ENCODE data around the gene RETREG2.

DNA sequence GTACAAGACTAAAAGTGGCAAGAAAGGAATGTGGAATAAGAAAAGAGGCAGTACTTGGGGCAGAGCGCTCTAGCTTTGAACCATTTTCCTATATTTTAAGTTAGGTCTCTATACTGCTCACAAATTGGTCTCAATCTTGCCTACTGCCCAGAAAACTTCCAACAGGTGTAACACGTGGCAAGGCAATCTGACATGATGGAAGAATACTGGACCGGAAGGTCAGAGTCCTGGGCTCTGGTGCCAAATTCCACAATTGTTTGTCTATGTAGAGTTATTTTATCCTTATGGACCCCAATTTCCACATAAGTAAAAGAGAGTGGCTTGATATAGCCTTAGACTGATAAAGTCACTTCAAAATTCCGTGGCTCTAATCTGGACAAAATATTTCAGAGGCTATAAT, 46.3 kb upstream of the RETREG2 start:
- TF ChIP-seq, protein P1, sequence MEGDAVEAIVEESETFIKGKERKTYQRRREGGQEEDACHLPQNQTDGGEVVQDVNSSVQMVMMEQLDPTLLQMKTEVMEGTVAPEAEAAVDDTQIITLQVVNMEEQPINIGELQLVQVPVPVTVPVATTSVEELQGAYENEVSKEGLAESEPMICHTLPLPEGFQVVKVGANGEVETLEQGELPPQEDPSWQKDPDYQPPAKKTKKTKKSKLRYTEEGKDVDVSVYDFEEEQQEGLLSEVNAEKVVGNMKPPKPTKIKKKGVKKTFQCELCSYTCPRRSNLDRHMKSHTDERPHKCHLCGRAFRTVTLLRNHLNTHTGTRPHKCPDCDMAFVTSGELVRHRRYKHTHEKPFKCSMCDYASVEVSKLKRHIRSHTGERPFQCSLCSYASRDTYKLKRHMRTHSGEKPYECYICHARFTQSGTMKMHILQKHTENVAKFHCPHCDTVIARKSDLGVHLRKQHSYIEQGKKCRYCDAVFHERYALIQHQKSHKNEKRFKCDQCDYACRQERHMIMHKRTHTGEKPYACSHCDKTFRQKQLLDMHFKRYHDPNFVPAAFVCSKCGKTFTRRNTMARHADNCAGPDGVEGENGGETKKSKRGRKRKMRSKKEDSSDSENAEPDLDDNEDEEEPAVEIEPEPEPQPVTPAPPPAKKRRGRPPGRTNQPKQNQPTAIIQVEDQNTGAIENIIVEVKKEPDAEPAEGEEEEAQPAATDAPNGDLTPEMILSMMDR (IDR thresholded peaks at IDR 0.05; ENCODE audit: poor library complexity, severe bottlenecking), result no peak
- TF ChIP-seq POLR2AphosphoS5 (IDR thresholded peaks at IDR 0.05) (no peak), RAD21 (conservative IDR thresholded peaks at IDR 0.05) (no peak), MXI1 (conservative IDR thresholded peaks at IDR 0.05; ENCODE audit: poor library complexity, severe bottlenecking) (no peak), EZH2 (IDR thresholded peaks at IDR 0.05; ENCODE audit: borderline replicate concordance, insufficient read depth, low read length, poor library complexity, severe bottlenecking) (no peak), SMC3 (conservative IDR thresholded peaks at IDR 0.05; ENCODE audit: poor library complexity) (no peak)
- TF ChIP-seq, protein P2, sequence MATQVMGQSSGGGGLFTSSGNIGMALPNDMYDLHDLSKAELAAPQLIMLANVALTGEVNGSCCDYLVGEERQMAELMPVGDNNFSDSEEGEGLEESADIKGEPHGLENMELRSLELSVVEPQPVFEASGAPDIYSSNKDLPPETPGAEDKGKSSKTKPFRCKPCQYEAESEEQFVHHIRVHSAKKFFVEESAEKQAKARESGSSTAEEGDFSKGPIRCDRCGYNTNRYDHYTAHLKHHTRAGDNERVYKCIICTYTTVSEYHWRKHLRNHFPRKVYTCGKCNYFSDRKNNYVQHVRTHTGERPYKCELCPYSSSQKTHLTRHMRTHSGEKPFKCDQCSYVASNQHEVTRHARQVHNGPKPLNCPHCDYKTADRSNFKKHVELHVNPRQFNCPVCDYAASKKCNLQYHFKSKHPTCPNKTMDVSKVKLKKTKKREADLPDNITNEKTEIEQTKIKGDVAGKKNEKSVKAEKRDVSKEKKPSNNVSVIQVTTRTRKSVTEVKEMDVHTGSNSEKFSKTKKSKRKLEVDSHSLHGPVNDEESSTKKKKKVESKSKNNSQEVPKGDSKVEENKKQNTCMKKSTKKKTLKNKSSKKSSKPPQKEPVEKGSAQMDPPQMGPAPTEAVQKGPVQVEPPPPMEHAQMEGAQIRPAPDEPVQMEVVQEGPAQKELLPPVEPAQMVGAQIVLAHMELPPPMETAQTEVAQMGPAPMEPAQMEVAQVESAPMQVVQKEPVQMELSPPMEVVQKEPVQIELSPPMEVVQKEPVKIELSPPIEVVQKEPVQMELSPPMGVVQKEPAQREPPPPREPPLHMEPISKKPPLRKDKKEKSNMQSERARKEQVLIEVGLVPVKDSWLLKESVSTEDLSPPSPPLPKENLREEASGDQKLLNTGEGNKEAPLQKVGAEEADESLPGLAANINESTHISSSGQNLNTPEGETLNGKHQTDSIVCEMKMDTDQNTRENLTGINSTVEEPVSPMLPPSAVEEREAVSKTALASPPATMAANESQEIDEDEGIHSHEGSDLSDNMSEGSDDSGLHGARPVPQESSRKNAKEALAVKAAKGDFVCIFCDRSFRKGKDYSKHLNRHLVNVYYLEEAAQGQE (IDR thresholded peaks at IDR 0.05; ENCODE audit: borderline replicate concordance), result no peak
